T-helper 1 cell (primary cell): ENCODE data around the gene ULK4.

Experiments used
- DNase-seq, 5 donors: peaks; one replicate each; pipeline ENCODE4 v3.0.0-alpha.2; 2012 to 2020

ULK4 gene

GRCh38 chr3:41244620-41245336, 717.1 kb downstream of the ULK4 start:
- no peak for DNase-seq

- DNase-seq, result no peak
Observed at GRCh38 chr3:41243183-41243582, 718.7 kb downstream of the ULK4 start.

GRCh38 chr3:41241800-41242571, 719.9 kb downstream of the ULK4 start:
- no peak for DNase-seq

- DNase-seq, result no peak
Observed at GRCh38 chr3:41241161-41241560, 720.7 kb downstream of the ULK4 start.

- DNase-seq, result no peak
Observed at GRCh38 chr3:41239587-41239986, 722.3 kb downstream of the ULK4 start.

- no peak for DNase-seq
Observed at GRCh38 chr3:41237907-41238306, 724.0 kb downstream of the ULK4 start.

- no peak for DNase-seq
Observed at GRCh38 chr3:41236228-41236627, 725.7 kb downstream of the ULK4 start.

GRCh38 chr3:41234823-41235721, 726.8 kb downstream of the ULK4 start:
- no peak for DNase-seq

GRCh38 chr3:41224120-41224806, 737.6 kb downstream of the ULK4 start:
- DNase-seq, result no peak

GRCh38 chr3:41223691-41224090, 738.2 kb downstream of the ULK4 start:
- no peak for DNase-seq

GRCh38 chr3:41223078-41223477, 738.8 kb downstream of the ULK4 start:
- no peak for DNase-seq

- no peak for DNase-seq
Observed at GRCh38 chr3:41222501-41222900, 739.4 kb downstream of the ULK4 start.

GRCh38 chr3:41222012-41222411, 739.9 kb downstream of the ULK4 start:
- no peak for DNase-seq

- no peak for DNase-seq
Observed at GRCh38 chr3:41220906-41221677, 740.8 kb downstream of the ULK4 start.

GRCh38 chr3:41219424-41219823, 742.5 kb downstream of the ULK4 start:
- DNase-seq, result no peak

- no peak for DNase-seq
Observed at GRCh38 chr3:41216993-41217392, 744.9 kb downstream of the ULK4 start.

GRCh38 chr3:41216422-41216821, 745.5 kb downstream of the ULK4 start:
- no peak for DNase-seq

- no peak for DNase-seq
Observed at GRCh38 chr3:41213588-41213987, 748.3 kb downstream of the ULK4 start.

GRCh38 chr3:41212088-41212487, 749.8 kb downstream of the ULK4 start:
- no peak for DNase-seq

GRCh38 chr3:41210966-41211365, 750.9 kb downstream of the ULK4 start:
- DNase-seq, result no peak

GRCh38 chr3:41209646-41210045, 752.3 kb downstream of the ULK4 start:
- DNase-seq, result no peak
